Measurements from ENCODE around the gene SIX2. TPM values are rescaled to one million over a fixed set of nuclear protein-coding genes. Genes with fewer than 3 reads are reported as not detected.

Gene SIX2
- total RNA-seq, 1 experiment from 2014 or later, result 0.51 TPM

GRCh38 chr2:45053966-45054365 is 44.7 kb upstream of the SIX2 start:
- POLR2A ChIA-PET, result no interaction called here
- intact Hi-C loops (cut with micrococcal nuclease; ENCODE audit: unreplicated experiment) (no loop called here), in situ Hi-C loops (cut with HindIII; ENCODE audit: low pct_unique_long_range_greater_than_20kb, low sequenced_read_pairs) (no loop called here)
- Histone ChIP-seq H3K9me3 (ENCODE audit: control insufficient read depth, insufficient read depth, low read depth, low read length) (no peaks in the 10 kb centered on the region), H3K4me3 (ENCODE audit: low read depth in 2 of 2, low read length in 2 of 2) (no peak overlapping the region), H3K27ac (ENCODE audit: low read length) (no peak overlapping the region), H3K27me3 (ENCODE audit: control insufficient read depth, insufficient read depth, low read length) (no peaks in the 10 kb centered on the region; the same call in 1 of the 2 replicates), H3K36me3 (ENCODE audit: control insufficient read depth, insufficient read depth, low read length) (no peaks in the 10 kb centered on the region), H3K4me1 (ENCODE audit: control insufficient read depth, insufficient read depth, low read length) (no peaks in the 10 kb centered on the region)
- CTCF ChIA-PET, result no interaction called here
- TF ChIP-seq CTCF (IDR thresholded peaks at IDR 0.05) (no peak), SIN3A (IDR thresholded peaks at IDR 0.05; ENCODE audit: borderline replicate concordance, insufficient read depth, low read depth, low read length) (no peak), TCF7L2 (IDR thresholded peaks at IDR 0.05; ENCODE audit: low read depth, low read length) (no peak), POLR2AphosphoS5 (IDR thresholded peaks at IDR 0.05; ENCODE audit: low read depth, low read length) (no peak), REST (IDR thresholded peaks at IDR 0.05; ENCODE audit: insufficient read depth in 1 of 2, low read depth in 2 of 2, low read length in 1 of 2) (no peak)
- ATAC-seq (no peak), DNase-seq (ENCODE audit: low read depth, low spot score) (no peak)
- no TSS peak for BruUV-seq (replicated peaks)

- Histone ChIP-seq H3K36me3 (ENCODE audit: control insufficient read depth, insufficient read depth, low read length) (no peaks in the 10 kb centered on the region), H3K27ac (ENCODE audit: low read length) (no peak overlapping the region), H3K4me3 (ENCODE audit: low read depth in 2 of 2, low read length in 2 of 2) (no peak overlapping the region), H3K4me1 (ENCODE audit: control insufficient read depth, insufficient read depth, low read length) (no peaks in the 10 kb centered on the region), H3K27me3 (ENCODE audit: control insufficient read depth, insufficient read depth, low read length) (no peaks in the 10 kb centered on the region; the same call in 1 of the 2 replicates), H3K9me3 (ENCODE audit: control insufficient read depth, insufficient read depth, low read depth, low read length) (no peaks in the 10 kb centered on the region)
- ChIA-PET CTCF (no interaction called here), POLR2A (no interaction called here)
- TF ChIP-seq CTCF (IDR thresholded peaks at IDR 0.05) (no peak), POLR2AphosphoS5 (IDR thresholded peaks at IDR 0.05; ENCODE audit: low read depth, low read length) (no peak), REST (IDR thresholded peaks at IDR 0.05; ENCODE audit: insufficient read depth in 1 of 2, low read depth in 2 of 2, low read length in 1 of 2) (no peak), TCF7L2 (IDR thresholded peaks at IDR 0.05; ENCODE audit: low read depth, low read length) (no peak), SIN3A (IDR thresholded peaks at IDR 0.05; ENCODE audit: borderline replicate concordance, insufficient read depth, low read depth, low read length) (no peak)
- intact Hi-C loops (cut with micrococcal nuclease; ENCODE audit: unreplicated experiment), result no loop called here
- ATAC-seq (no peak), DNase-seq (ENCODE audit: low read depth, low spot score) (no peak)
- BruUV-seq (replicated peaks), result no TSS peak
- in situ Hi-C loops (cut with HindIII; ENCODE audit: low pct_unique_long_range_greater_than_20kb, low sequenced_read_pairs), result no loop called here
Observed at GRCh38 chr2:45052388-45052928, 43.2 kb upstream of the SIX2 start.
